ENCODE results near the gene UGT2B7. TPM values are rescaled to one million over a fixed set of nuclear protein-coding genes. Genes with fewer than 3 reads are reported as not detected.

UGT2B7 gene
- total and polyA plus RNA-seq, 2 experiments from 2014 or later = not detected

DNA sequence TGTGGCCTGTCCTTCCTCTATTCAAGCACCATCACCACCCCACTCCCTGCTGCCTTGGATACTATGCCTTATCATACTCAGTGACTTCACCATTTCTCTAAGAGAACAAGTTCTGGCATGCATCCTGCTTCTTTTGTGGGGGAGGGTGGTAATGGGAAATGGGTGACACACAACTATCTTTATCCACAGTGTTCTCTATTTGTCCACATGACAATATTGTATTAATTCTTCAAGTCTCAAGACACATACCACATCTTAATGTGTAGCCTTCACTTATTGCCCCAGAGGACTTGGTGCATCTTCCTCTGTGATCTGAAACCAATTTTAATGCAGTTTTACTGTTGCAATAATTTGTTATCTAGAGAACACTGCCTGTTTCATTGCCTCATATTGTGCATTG, 29.3 kb upstream of the UGT2B7 start:
- H3K27ac ChIP-seq (ENCODE audit: low read depth) = no peak overlapping the region
- no peak overlapping the region for H3K4me3 Mint-ChIP-seq
- H3K36me3 Mint-ChIP-seq (ENCODE audit: low read depth) = no peaks in the 10 kb centered on the region
- no peaks in the 10 kb centered on the region for H3K9me2 ChIP-seq (ENCODE audit: insufficient read depth)
- H3K27me3 ChIP-seq (ENCODE audit: insufficient read depth) = no peaks in the 10 kb centered on the region
- no peaks in the 10 kb centered on the region for H3K4me1 Mint-ChIP-seq
- H3K27ac Mint-ChIP-seq = no peak overlapping the region
- H3K36me3 ChIP-seq (ENCODE audit: insufficient read depth) = no peaks in the 10 kb centered on the region
- no peaks in the 10 kb centered on the region for H4K20me1 ChIP-seq (replicated peaks; ENCODE audit: insufficient read depth)
- TF ChIP-seq STAT1 (IDR thresholded peaks at IDR 0.05; ENCODE audit: unreplicated experiment) (no peak), EZH2 (IDR thresholded peaks at IDR 0.05; ENCODE audit: low read depth, unreplicated experiment) (no peak), EZH2phosphoT487 (IDR thresholded peaks at IDR 0.05; ENCODE audit: unreplicated experiment) (no peak), NANOG (IDR thresholded peaks at IDR 0.05; ENCODE audit: borderline replicate concordance) (no peak), JUNB (IDR thresholded peaks at IDR 0.05; ENCODE audit: unreplicated experiment) (no peak), ZNF331 (CRISPR knock-in tag; IDR thresholded peaks at IDR 0.05; ENCODE audit: low read depth) (no peak), CREB1 (CRISPR knock-in tag; IDR thresholded peaks at IDR 0.05; ENCODE audit: low read depth) (no peak), ZNF114 (CRISPR knock-in tag; IDR thresholded peaks at IDR 0.05) (no peak)
- TF ChIP-seq, protein P1, sequence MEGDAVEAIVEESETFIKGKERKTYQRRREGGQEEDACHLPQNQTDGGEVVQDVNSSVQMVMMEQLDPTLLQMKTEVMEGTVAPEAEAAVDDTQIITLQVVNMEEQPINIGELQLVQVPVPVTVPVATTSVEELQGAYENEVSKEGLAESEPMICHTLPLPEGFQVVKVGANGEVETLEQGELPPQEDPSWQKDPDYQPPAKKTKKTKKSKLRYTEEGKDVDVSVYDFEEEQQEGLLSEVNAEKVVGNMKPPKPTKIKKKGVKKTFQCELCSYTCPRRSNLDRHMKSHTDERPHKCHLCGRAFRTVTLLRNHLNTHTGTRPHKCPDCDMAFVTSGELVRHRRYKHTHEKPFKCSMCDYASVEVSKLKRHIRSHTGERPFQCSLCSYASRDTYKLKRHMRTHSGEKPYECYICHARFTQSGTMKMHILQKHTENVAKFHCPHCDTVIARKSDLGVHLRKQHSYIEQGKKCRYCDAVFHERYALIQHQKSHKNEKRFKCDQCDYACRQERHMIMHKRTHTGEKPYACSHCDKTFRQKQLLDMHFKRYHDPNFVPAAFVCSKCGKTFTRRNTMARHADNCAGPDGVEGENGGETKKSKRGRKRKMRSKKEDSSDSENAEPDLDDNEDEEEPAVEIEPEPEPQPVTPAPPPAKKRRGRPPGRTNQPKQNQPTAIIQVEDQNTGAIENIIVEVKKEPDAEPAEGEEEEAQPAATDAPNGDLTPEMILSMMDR (conservative IDR thresholded peaks at IDR 0.05; ENCODE audit: low read depth in 2 of 2) = no peak
- TF ChIP-seq, protein P2, sequence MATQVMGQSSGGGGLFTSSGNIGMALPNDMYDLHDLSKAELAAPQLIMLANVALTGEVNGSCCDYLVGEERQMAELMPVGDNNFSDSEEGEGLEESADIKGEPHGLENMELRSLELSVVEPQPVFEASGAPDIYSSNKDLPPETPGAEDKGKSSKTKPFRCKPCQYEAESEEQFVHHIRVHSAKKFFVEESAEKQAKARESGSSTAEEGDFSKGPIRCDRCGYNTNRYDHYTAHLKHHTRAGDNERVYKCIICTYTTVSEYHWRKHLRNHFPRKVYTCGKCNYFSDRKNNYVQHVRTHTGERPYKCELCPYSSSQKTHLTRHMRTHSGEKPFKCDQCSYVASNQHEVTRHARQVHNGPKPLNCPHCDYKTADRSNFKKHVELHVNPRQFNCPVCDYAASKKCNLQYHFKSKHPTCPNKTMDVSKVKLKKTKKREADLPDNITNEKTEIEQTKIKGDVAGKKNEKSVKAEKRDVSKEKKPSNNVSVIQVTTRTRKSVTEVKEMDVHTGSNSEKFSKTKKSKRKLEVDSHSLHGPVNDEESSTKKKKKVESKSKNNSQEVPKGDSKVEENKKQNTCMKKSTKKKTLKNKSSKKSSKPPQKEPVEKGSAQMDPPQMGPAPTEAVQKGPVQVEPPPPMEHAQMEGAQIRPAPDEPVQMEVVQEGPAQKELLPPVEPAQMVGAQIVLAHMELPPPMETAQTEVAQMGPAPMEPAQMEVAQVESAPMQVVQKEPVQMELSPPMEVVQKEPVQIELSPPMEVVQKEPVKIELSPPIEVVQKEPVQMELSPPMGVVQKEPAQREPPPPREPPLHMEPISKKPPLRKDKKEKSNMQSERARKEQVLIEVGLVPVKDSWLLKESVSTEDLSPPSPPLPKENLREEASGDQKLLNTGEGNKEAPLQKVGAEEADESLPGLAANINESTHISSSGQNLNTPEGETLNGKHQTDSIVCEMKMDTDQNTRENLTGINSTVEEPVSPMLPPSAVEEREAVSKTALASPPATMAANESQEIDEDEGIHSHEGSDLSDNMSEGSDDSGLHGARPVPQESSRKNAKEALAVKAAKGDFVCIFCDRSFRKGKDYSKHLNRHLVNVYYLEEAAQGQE (IDR thresholded peaks at IDR 0.05; ENCODE audit: unreplicated experiment) = no peak
- TF ChIP-seq, protein P3, sequence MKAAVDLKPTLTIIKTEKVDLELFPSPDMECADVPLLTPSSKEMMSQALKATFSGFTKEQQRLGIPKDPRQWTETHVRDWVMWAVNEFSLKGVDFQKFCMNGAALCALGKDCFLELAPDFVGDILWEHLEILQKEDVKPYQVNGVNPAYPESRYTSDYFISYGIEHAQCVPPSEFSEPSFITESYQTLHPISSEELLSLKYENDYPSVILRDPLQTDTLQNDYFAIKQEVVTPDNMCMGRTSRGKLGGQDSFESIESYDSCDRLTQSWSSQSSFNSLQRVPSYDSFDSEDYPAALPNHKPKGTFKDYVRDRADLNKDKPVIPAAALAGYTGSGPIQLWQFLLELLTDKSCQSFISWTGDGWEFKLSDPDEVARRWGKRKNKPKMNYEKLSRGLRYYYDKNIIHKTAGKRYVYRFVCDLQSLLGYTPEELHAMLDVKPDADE (IDR thresholded peaks at IDR 0.05) = no peak
- TF ChIP-seq, protein P4, sequence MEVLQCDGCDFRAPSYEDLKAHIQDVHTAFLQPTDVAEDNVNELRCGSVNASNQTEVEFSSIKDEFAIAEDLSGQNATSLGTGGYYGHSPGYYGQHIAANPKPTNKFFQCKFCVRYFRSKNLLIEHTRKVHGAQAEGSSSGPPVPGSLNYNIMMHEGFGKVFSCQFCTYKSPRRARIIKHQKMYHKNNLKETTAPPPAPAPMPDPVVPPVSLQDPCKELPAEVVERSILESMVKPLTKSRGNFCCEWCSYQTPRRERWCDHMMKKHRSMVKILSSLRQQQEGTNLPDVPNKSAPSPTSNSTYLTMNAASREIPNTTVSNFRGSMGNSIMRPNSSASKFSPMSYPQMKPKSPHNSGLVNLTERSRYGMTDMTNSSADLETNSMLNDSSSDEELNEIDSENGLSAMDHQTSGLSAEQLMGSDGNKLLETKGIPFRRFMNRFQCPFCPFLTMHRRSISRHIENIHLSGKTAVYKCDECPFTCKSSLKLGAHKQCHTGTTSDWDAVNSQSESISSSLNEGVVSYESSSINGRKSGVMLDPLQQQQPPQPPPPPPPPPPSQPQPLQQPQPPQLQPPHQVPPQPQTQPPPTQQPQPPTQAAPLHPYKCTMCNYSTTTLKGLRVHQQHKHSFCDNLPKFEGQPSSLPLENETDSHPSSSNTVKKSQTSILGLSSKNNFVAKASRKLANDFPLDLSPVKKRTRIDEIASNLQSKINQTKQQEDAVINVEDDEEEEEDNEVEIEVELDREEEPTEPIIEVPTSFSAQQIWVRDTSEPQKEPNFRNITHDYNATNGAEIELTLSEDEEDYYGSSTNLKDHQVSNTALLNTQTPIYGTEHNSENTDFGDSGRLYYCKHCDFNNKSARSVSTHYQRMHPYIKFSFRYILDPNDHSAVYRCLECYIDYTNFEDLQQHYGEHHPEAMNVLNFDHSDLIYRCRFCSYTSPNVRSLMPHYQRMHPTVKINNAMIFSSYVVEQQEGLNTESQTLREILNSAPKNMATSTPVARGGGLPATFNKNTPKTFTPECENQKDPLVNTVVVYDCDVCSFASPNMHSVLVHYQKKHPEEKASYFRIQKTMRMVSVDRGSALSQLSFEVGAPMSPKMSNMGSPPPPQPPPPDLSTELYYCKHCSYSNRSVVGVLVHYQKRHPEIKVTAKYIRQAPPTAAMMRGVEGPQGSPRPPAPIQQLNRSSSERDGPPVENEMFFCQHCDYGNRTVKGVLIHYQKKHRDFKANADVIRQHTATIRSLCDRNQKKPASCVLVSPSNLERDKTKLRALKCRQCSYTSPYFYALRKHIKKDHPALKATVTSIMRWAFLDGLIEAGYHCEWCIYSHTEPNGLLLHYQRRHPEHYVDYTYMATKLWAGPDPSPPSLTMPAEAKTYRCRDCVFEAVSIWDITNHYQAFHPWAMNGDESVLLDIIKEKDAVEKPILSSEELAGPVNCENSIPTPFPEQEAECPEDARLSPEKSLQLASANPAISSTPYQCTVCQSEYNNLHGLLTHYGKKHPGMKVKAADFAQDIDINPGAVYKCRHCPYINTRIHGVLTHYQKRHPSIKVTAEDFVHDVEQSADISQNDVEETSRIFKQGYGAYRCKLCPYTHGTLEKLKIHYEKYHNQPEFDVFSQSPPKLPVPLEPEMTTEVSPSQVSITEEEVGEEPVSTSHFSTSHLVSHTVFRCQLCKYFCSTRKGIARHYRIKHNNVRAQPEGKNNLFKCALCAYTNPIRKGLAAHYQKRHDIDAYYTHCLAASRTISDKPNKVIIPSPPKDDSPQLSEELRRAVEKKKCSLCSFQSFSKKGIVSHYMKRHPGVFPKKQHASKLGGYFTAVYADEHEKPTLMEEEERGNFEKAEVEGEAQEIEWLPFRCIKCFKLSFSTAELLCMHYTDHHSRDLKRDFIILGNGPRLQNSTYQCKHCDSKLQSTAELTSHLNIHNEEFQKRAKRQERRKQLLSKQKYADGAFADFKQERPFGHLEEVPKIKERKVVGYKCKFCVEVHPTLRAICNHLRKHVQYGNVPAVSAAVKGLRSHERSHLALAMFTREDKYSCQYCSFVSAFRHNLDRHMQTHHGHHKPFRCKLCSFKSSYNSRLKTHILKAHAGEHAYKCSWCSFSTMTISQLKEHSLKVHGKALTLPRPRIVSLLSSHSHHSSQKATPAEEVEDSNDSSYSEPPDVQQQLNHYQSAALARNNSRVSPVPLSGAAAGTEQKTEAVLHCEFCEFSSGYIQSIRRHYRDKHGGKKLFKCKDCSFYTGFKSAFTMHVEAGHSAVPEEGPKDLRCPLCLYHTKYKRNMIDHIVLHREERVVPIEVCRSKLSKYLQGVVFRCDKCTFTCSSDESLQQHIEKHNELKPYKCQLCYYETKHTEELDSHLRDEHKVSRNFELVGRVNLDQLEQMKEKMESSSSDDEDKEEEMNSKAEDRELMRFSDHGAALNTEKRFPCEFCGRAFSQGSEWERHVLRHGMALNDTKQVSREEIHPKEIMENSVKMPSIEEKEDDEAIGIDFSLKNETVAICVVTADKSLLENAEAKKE (CRISPR knock-in tag; IDR thresholded peaks at IDR 0.05) = no peak
- DNase-seq (ENCODE audit: low spot score) (no peak), ATAC-seq (no peak)
- no peak overlapping the region for H3K4me2 ChIP-seq
- H2AFZ ChIP-seq = no peak overlapping the region
- H3K9me3 Mint-ChIP-seq = no peaks in the 10 kb centered on the region
- no peaks in the 10 kb centered on the region for H3F3A ChIP-seq (replicated peaks; ENCODE audit: low read depth)
- no peak overlapping the region for H3K4me3 ChIP-seq
- no peaks in the 10 kb centered on the region for H3K27me3 Mint-ChIP-seq (ENCODE audit: insufficient read depth, low read depth, poor library complexity)
- no peaks in the 10 kb centered on the region for H3K79me2 ChIP-seq (replicated peaks; ENCODE audit: insufficient read depth)
- no peaks in the 10 kb centered on the region for H3K4me1 ChIP-seq (ENCODE audit: insufficient read depth)

Data from GM23338 (cell line).